GM12878 (cell line): ENCODE results near the gene AGBL2. TPM values are rescaled to one million over a fixed set of nuclear protein-coding genes. Genes with fewer than 3 reads are reported as not detected.

Experiments used
- ATAC-seq: fragments of 200-7000 bp; cut with Tn5 transposase; 3 replicates; pipeline ENCODE4 v1.9.1; 2020; ENCODE audit warnings: mild to moderate bottlenecking, moderate library complexity
- BruUV-seq: library from RNA; stranded (reverse); fragments of 400-500 nt; replicated peaks from 2 replicates; lab custom pipeline; 2021; lab: Mats Ljungman, UMichigan
- CTCF ChIA-PET: fragments of 300-600 bp; sonication (Branson Sonifier 250); formaldehyde crosslinking; extraction: SDS; loops from one replicate; lab custom pipeline; 2021; ENCODE audit warnings: inconsistent platforms; lab: Yijun Ruan, JAX
- POLR2A ChIA-PET: fragments of 350-600 bp; formaldehyde crosslinking; extraction: SDS; loops from one replicate; lab custom pipeline; 2021; ENCODE audit warnings: inconsistent platforms; lab: Charles Lee
- RAD21 ChIA-PET: fragments of 300-600 bp; sonication (Branson Sonifier 250); formaldehyde crosslinking; loops from one replicate; lab custom pipeline; 2023; ENCODE audit warnings: antibody characterized with exemption; ENCODE audit not compliant: unreplicated experiment; lab: Charles Lee
- SMC1A ChIA-PET: fragments of 300-600 bp; sonication (Branson Sonifier 250); formaldehyde crosslinking; loops from one replicate; lab custom pipeline; 2023; ENCODE audit not compliant: unreplicated experiment, uncharacterized antibody; lab: Charles Lee
- DNase-seq: peaks from one replicate; pipeline ENCODE4 v3.0.0-alpha.2; 2011; ENCODE audit warnings: low read depth, low spot score
- FAIRE-seq: peaks from 3 replicates; lab custom pipeline; 2011; peaks lifted over from hg19 to GRCh38; lab: Jason Lieb, UNC
- H2AFZ ChIP-seq: 2 replicates; pipeline ENCODE4 v1.6.0; 2011; ENCODE audit warnings: low read depth, low read length, control low read depth; ENCODE audit not compliant: control insufficient read depth
- H3K27ac ChIP-seq: 2 replicates; pipeline ENCODE4 v1.5.1; 2011; ENCODE audit warnings: control low read depth; ENCODE audit not compliant: control insufficient read depth, insufficient read depth
- H3K27me3 ChIP-seq, 2 experiments: replicated peaks in 1 of 2; 2 replicates each; pipeline versions ENCODE4 v1.6.0 to v1.6.1; 2011; ENCODE audit warnings: low read length in 1 of 2; ENCODE audit not compliant: control insufficient read depth in 2 of 2, insufficient read depth in 2 of 2
- H3K36me3 ChIP-seq, 2 experiments: 2 replicates each; pipeline ENCODE4 v1.5.1; 2011; ENCODE audit warnings: low read length in 1 of 2; ENCODE audit not compliant: control insufficient read depth in 2 of 2, insufficient read depth in 2 of 2
- H3K4me1 ChIP-seq: 2 replicates; pipeline ENCODE4 v1.6.1; 2011; ENCODE audit warnings: mild to moderate bottlenecking, low read length, moderate library complexity, mixed read lengths; ENCODE audit not compliant: control insufficient read depth, insufficient read depth
- H3K4me2 ChIP-seq: 2 replicates; pipeline ENCODE4 v1.6.0; 2011; ENCODE audit warnings: control low read depth; ENCODE audit not compliant: control insufficient read depth, insufficient read depth
- H3K4me3 ChIP-seq: fragments of 200-600 bp; sonication (generic); 2 replicates; pipeline ENCODE4 v1.5.1; 2016
- H3K79me2 ChIP-seq: 2 replicates; pipeline ENCODE4 v1.6.0; 2011; ENCODE audit warnings: low read length; ENCODE audit not compliant: control insufficient read depth, insufficient read depth
- H3K9ac ChIP-seq: 2 replicates; pipeline ENCODE4 v1.8.0; 2011; ENCODE audit warnings: low read length, control low read depth, mixed read lengths; ENCODE audit not compliant: control insufficient read depth, insufficient read depth
- H3K9me3 ChIP-seq: replicated peaks from 3 replicates; pipeline ENCODE4 v1.5.1; 2011; ENCODE audit warnings: mild to moderate bottlenecking, low read length; ENCODE audit not compliant: control insufficient read depth, insufficient read depth
- H4K20me1 ChIP-seq: 2 replicates; pipeline ENCODE4 v1.6.0; 2011; ENCODE audit not compliant: control insufficient read depth, insufficient read depth
- BCLAF1 ChIP-seq: fragments of 450-650 bp; IDR thresholded peaks from 2 replicates; pipeline ENCODE4 v1.6.1; 2017; ENCODE audit warnings: antibody characterized with exemption, mild to moderate bottlenecking, moderate library complexity
- EED ChIP-seq: sonication (generic); IDR thresholded peaks from 2 replicates; pipeline ENCODE4 v1.6.1; 2016; ENCODE audit warnings: antibody characterized with exemption, low read depth
- ESRRA ChIP-seq: IDR thresholded peaks from 2 replicates; pipeline ENCODE4 v1.6.1; 2012; ENCODE audit warnings: mild to moderate bottlenecking, low read length, improper control_type of control experiment
- JUNB ChIP-seq: IDR thresholded peaks from 2 replicates; pipeline ENCODE4 v1.6.1; 2016; ENCODE audit warnings: antibody characterized with exemption, mild to moderate bottlenecking
- POLR2A ChIP-seq: IDR thresholded peaks from 2 replicates; pipeline ENCODE4 v1.6.1; 2011; ENCODE audit warnings: low read depth, mild to moderate bottlenecking, low read length
- RAD21 ChIP-seq: IDR thresholded peaks from 2 replicates; pipeline ENCODE4 v1.6.1; 2011; ENCODE audit warnings: mild to moderate bottlenecking, low read depth, low read length, moderate library complexity; ENCODE audit not compliant: insufficient read depth
- RCOR1 ChIP-seq: conservative IDR thresholded peaks from 2 replicates; pipeline ENCODE4 v1.6.1; 2012; ENCODE audit warnings: low read depth, low read length, improper control_type of control experiment
- SUPT20H ChIP-seq: IDR thresholded peaks from 2 replicates; pipeline ENCODE4 v1.6.1; 2011; ENCODE audit warnings: low read depth, mild to moderate bottlenecking, low read length, moderate library complexity, borderline replicate concordance; ENCODE audit not compliant: control insufficient read depth
- TBL1XR1 ChIP-seq: IDR thresholded peaks from 2 replicates; pipeline ENCODE4 v1.6.1; 2012; ENCODE audit warnings: low read depth, low read length, improper control_type of control experiment
- TCF7 ChIP-seq: IDR thresholded peaks from 2 replicates; pipeline ENCODE4 v1.6.1; 2014; ENCODE audit warnings: antibody characterized with exemption, borderline replicate concordance
- ZBTB33 ChIP-seq: fragments of 450-650 bp; IDR thresholded peaks from 2 replicates; pipeline ENCODE4 v1.6.1; 2017; ENCODE audit warnings: mild to moderate bottlenecking
- ZNF622 ChIP-seq: fragments of 450-650 bp; IDR thresholded peaks from 2 replicates; pipeline ENCODE4 v1.6.1; 2017; ENCODE audit warnings: mild to moderate bottlenecking, inconsistent platforms
- WGBS: methylation state at CpG from one replicate; pipeline ENCODE4 v1.1.6; 2016; ENCODE audit warnings: low lambda C conversion rate; ENCODE audit not compliant: insufficient replicate concordance, insufficient coverage; ENCODE audit errors: missing lambda C conversion rate; 5-methylcytosine and 5-hydroxymethylcytosine counted together
- in situ Hi-C: fragments of 300-500 bp; cut with MboI; formaldehyde crosslinking; loops from 9 replicates; pipeline ENCODE4 v1.14.3; 2018; ENCODE audit warnings: mixed read lengths
- intact Hi-C: fragments of 100-400 bp; cut with micrococcal nuclease; formaldehyde crosslinking; loops from one replicate; pipeline ENCODE4 v1.14.2; 2022; ENCODE audit not compliant: unreplicated experiment
- polyA plus RNA-seq, 11 experiments: library from polyadenylated mRNA; depleted of rRNA in 4 of 11; unstranded in 6 of 11; stranded (reverse) in 5 of 11; fragments of >200 nt; fragmentation: Nextera tagmentation in 4 of 11; fragmentation: Illumina TruSeq in 1 of 11; extraction: Ambion mirVana in 4 of 11; extraction: Trizol in 1 of 11; gene quantifications; 1 replicate in 1 of 11; 2 replicates in 10 of 11; pipeline versions ENCODE4 v1.2.1 to v1.2.3, GENCODE V29; 2011 to 2016; ENCODE audit warnings: inconsistent platforms in 2 of 11, missing spikeins in 2 of 11, low read depth in 1 of 11
- total RNA-seq, 4 experiments: library from RNA; depleted of rRNA in 3 of 4; stranded (reverse); fragments of >200 nt in 3 of 4; fragmentation: Illumina TruSeq in 1 of 4; extraction: Trizol in 1 of 4; gene quantifications; 2 replicates each; pipeline versions ENCODE4 v1.2.1 to v1.2.3, GENCODE V29; 2013 to 2021
- TF ChIP-seq, protein P1 (sequence below): fragments of 450-650 bp; IDR thresholded peaks from 2 replicates; pipeline ENCODE4 v1.6.1; 2017; ENCODE audit warnings: low read depth, mild to moderate bottlenecking, moderate library complexity
- TF ChIP-seq, protein P2 (sequence below), 3 experiments: IDR thresholded peaks in 2 of 3; conservative IDR thresholded peaks in 1 of 3; 2 replicates each; pipeline ENCODE4 v1.5.1; 2011; ENCODE audit warnings: low read depth in 3 of 3, low read length in 3 of 3, mild to moderate bottlenecking in 3 of 3, control low read depth in 2 of 3, moderate library complexity in 2 of 3, inconsistent platforms in 1 of 3, mixed read lengths in 1 of 3; ENCODE audit not compliant: control insufficient read depth in 2 of 3, insufficient read depth in 1 of 3; ENCODE audit errors: extremely low read depth in 1 of 3

The AGBL2 gene
- total and polyA plus RNA-seq, 10 of the 15 experiments (the other 5 are each of a cell fraction or from before 2014, with no cell fraction given), result 0.93 to 12.2 (median 2.9) TPM

- Histone ChIP-seq H3K27ac (no peak overlapping the region), H4K20me1 (no peaks in the 10 kb centered on the region), H3K4me3 (no peak overlapping the region), H3K27me3 (no peaks in the 10 kb centered on the region), H3K9me3 (no peaks in the 10 kb centered on the region), H3K4me2 (no peak overlapping the region), H3K9ac (no peak overlapping the region), H3K79me2 (no peaks in the 10 kb centered on the region), H3K4me1 (no peaks in the 10 kb centered on the region), H3K36me3 (peaks cover 2 to 22% of the 10 kb centered on the region in 2 experiments), H2AFZ (no peak overlapping the region)
- POLR2A ChIA-PET, result interaction anchor here (1.7 to 2.7 kb wide), 2 partner anchors 12 to 50 kb away, joined by 6 to 14 read pairs; no protein-coding TSS in a partner anchor
- WGBS, result 12% methylated on average over 5 of the region's 5 CpGs
- SMC1A ChIA-PET, result interaction anchor here (0.9 to 1.2 kb wide), 2 partner anchors 75 to 217 kb away, joined by 3 read pairs; no protein-coding TSS in a partner anchor
- ATAC-seq (no peak), FAIRE-seq (no peak), DNase-seq (no peak)
- intact Hi-C loops (no loop called here), in situ Hi-C loops (no loop called here)
- RAD21 ChIA-PET, result no interaction called here
- TF ChIP-seq SUPT20H, result no peak
- no peak for TF ChIP-seq ZNF622
- TF ChIP-seq RCOR1, result no peak
- TF ChIP-seq RAD21, result no peak
- TF ChIP-seq, protein P1, sequence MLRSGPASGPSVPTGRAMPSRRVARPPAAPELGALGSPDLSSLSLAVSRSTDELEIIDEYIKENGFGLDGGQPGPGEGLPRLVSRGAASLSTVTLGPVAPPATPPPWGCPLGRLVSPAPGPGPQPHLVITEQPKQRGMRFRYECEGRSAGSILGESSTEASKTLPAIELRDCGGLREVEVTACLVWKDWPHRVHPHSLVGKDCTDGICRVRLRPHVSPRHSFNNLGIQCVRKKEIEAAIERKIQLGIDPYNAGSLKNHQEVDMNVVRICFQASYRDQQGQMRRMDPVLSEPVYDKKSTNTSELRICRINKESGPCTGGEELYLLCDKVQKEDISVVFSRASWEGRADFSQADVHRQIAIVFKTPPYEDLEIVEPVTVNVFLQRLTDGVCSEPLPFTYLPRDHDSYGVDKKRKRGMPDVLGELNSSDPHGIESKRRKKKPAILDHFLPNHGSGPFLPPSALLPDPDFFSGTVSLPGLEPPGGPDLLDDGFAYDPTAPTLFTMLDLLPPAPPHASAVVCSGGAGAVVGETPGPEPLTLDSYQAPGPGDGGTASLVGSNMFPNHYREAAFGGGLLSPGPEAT, result no peak
- TF ChIP-seq ESRRA, result no peak
- TF ChIP-seq TCF7, result no peak
- TF ChIP-seq EED, result no peak
- TF ChIP-seq, protein P2, sequence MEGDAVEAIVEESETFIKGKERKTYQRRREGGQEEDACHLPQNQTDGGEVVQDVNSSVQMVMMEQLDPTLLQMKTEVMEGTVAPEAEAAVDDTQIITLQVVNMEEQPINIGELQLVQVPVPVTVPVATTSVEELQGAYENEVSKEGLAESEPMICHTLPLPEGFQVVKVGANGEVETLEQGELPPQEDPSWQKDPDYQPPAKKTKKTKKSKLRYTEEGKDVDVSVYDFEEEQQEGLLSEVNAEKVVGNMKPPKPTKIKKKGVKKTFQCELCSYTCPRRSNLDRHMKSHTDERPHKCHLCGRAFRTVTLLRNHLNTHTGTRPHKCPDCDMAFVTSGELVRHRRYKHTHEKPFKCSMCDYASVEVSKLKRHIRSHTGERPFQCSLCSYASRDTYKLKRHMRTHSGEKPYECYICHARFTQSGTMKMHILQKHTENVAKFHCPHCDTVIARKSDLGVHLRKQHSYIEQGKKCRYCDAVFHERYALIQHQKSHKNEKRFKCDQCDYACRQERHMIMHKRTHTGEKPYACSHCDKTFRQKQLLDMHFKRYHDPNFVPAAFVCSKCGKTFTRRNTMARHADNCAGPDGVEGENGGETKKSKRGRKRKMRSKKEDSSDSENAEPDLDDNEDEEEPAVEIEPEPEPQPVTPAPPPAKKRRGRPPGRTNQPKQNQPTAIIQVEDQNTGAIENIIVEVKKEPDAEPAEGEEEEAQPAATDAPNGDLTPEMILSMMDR (IDR thresholded peaks at IDR 0.05 in 2 of 3, conservative IDR thresholded peaks at IDR 0.05 in 1 of 3; ENCODE audit: control insufficient read depth in 2 of 3, extremely low read depth in 1 of 3, insufficient read depth in 1 of 3, low read depth in 3 of 3, low read length in 3 of 3), result peak in 2 of 3 experiments; percentile 6 to 13; a peak in 2 of 6 replicates
- TF ChIP-seq ZBTB33, result no peak
- 0 out of 2 replicates have a peak, but pooled peaks have one; percentile 17 for TF ChIP-seq POLR2A
- TF ChIP-seq JUNB, result no peak
- no peak for TF ChIP-seq TBL1XR1
- TF ChIP-seq BCLAF1, result no peak
- CTCF ChIA-PET, result interaction anchor here (2.6 kb wide), 1 partner anchor 136 kb away, joined by 7 read pairs; no protein-coding TSS in a partner anchor
- BruUV-seq, result TSS peak; percentile 50
Observed at GRCh38 chr11:47716692-47717091, 1.5 kb upstream of the AGBL2 start.
